Stimulated activated naive CD4-positive, alpha-beta T cell (primary cell): Measurements from ENCODE around the gene KRTAP4-3.
"Not testable (repeated sequence)": the region's sequence is repeated elsewhere in the genome, so short reads cannot be mapped to it uniquely, and the experiment has no call there.

Experiments
- DNase-seq, 6 experiments: peaks; one replicate each; lab custom pipeline; 2025; lab: John Stamatoyannopoulos, UW

KRTAP4-3 gene

DNA sequence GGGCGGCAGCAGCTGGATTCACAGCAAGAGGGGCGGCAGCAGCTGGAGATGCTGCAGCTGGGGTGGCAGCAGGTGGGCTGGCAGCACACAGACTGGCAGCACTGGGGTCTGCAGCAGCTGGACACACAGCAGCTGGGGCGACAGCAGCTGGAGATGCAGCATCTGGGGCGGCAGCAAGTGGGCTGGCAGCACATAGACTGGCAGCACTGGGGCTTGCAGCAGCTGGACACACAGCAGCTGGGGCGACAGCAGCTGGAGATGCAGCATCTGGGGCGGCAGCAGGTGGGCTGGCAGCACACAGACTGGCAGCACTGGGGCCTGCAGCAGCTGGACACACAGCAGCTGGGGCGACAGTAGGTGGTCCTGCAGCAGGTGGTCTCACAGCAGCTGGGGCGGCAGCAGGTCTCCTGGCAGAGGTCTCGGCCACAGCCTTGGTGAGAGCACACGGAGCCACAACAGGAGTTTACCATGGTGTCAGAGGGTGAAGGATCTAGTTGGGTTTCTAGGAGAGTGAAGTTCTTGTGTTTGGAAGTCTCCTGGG, 50.1 kb downstream of the KRTAP4-3 start, which contains the start of gene KRTAP4-11:
TSS of gene KRTAP4-11 (minus strand) at position 528 of the 541 bp plus-strand sequence. CDS start at position 470, 58 bp downstream.
- not testable (repeated sequence) for DNase-seq
